Measurements from ENCODE around the gene ALDH5A1.

DNA sequence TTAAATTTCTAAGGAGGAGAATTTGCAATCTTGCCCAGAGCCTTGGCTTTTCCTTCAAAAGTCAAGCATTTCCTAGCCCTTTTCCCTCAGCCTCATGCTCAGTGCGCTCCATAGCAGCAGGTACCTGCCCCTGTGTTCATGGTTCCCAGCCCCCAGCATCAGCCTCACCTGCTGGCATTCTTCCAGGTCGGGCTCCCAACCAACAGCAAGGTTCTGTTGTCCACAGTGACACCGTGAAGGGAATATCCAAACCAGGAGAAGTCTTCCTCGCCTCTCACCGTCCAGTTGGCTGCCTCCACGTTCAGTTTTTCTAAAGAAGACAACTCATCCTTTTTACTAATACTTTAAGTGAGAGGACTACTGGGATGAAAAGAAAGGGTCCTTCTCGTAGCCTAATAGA lies 48.1 kb upstream of the ALDH5A1 start:
- TF ChIP-seq, protein P1, sequence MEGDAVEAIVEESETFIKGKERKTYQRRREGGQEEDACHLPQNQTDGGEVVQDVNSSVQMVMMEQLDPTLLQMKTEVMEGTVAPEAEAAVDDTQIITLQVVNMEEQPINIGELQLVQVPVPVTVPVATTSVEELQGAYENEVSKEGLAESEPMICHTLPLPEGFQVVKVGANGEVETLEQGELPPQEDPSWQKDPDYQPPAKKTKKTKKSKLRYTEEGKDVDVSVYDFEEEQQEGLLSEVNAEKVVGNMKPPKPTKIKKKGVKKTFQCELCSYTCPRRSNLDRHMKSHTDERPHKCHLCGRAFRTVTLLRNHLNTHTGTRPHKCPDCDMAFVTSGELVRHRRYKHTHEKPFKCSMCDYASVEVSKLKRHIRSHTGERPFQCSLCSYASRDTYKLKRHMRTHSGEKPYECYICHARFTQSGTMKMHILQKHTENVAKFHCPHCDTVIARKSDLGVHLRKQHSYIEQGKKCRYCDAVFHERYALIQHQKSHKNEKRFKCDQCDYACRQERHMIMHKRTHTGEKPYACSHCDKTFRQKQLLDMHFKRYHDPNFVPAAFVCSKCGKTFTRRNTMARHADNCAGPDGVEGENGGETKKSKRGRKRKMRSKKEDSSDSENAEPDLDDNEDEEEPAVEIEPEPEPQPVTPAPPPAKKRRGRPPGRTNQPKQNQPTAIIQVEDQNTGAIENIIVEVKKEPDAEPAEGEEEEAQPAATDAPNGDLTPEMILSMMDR (IDR thresholded peaks at IDR 0.05): no peak
- no peak for TF ChIP-seq POLR2A (IDR thresholded peaks at IDR 0.05)

All from uterus (tissue), 2 donors.